CD14-positive monocyte (primary cell): Measurements from ENCODE around the gene ADAMTS4. TPM values are rescaled to one million over a fixed set of nuclear protein-coding genes. Genes with fewer than 3 reads are reported as not detected.

Experiments
- DNase-seq, 3 donors: peaks; one replicate each; pipeline ENCODE4 v3.0.0-alpha.2; 2011 to 2022
- H2AFZ ChIP-seq: 2 replicates; pipeline ENCODE4 v1.6.0; 2012; ENCODE audit warnings: mild to moderate bottlenecking, low read depth, low read length, inconsistent platforms; ENCODE audit not compliant: insufficient read depth, poor library complexity, severe bottlenecking
- H3K27ac ChIP-seq, 2 donors: 1 replicate in 1 of 2; 2 replicates in 1 of 2; pipeline ENCODE4 v1.5.1; 2012 to 2013; ENCODE audit warnings: low read length in 2 of 2, control low read depth in 1 of 2, inconsistent platforms in 1 of 2, low read depth in 1 of 2, mild to moderate bottlenecking in 1 of 2
- H3K27me3 ChIP-seq, 2 donors: one replicate each; pipeline versions ENCODE4 v1.6.0 to v1.6.1; 2011 to 2013; ENCODE audit warnings: low read length in 2 of 2; ENCODE audit not compliant: control insufficient read depth in 2 of 2, insufficient read depth in 2 of 2
- H3K36me3 ChIP-seq, 2 donors: replicated peaks in 1 of 2; 1 replicate in 1 of 2; 2 replicates in 1 of 2; pipeline versions ENCODE4 v1.5.1 to v1.6.1; 2012 to 2013; ENCODE audit warnings: low read length in 2 of 2, control low read depth in 1 of 2, inconsistent platforms in 1 of 2, mild to moderate bottlenecking in 1 of 2; ENCODE audit not compliant: insufficient read depth in 2 of 2, control insufficient read depth in 1 of 2
- H3K4me1 ChIP-seq, 2 donors: 1 replicate in 1 of 2; 2 replicates in 1 of 2; pipeline versions ENCODE4 v1.5.1 to v1.6.1; 2012 to 2013; ENCODE audit warnings: low read length in 2 of 2, control low read depth in 1 of 2, inconsistent platforms in 1 of 2, mild to moderate bottlenecking in 1 of 2, moderate library complexity in 1 of 2; ENCODE audit not compliant: insufficient read depth in 2 of 2, control insufficient read depth in 1 of 2
- H3K4me2 ChIP-seq: replicated peaks from 2 replicates; pipeline ENCODE3; 2012; ENCODE audit warnings: low read length, moderate library complexity, mild to moderate bottlenecking; ENCODE audit not compliant: poor library complexity, severe bottlenecking; ENCODE audit errors: extremely low read depth
- H3K4me3 ChIP-seq, 3 experiments: fragments of 200-600 bp in 1 of 3; sonication (generic) in 1 of 3; replicated peaks in 1 of 3; 1 replicate in 2 of 3; 2 replicates in 1 of 3; pipeline ENCODE4 v1.5.1; 2011 to 2013; ENCODE audit warnings: low read length in 3 of 3, mild to moderate bottlenecking in 3 of 3, control low read depth in 2 of 3, low read depth in 2 of 3, inconsistent platforms in 1 of 3, moderate library complexity in 1 of 3
- H3K79me2 ChIP-seq: 2 replicates; pipeline ENCODE4 v1.6.0; 2012; ENCODE audit warnings: mild to moderate bottlenecking, control low read depth, inconsistent platforms, low read length, moderate library complexity; ENCODE audit not compliant: insufficient read depth
- H3K9ac ChIP-seq: 2 replicates; pipeline ENCODE4 v1.6.0; 2017; ENCODE audit warnings: low read length, mild to moderate bottlenecking; ENCODE audit not compliant: insufficient read depth, poor library complexity, severe bottlenecking
- H3K9me3 ChIP-seq, 2 donors: replicated peaks in 1 of 2; 1 replicate in 1 of 2; 2 replicates in 1 of 2; pipeline versions ENCODE4 v1.5.1 to v1.6.1; 2012 to 2013; ENCODE audit warnings: low read length in 2 of 2, control low read depth in 1 of 2; ENCODE audit not compliant: control insufficient read depth in 1 of 2, insufficient read depth in 1 of 2
- H4K20me1 ChIP-seq: 2 replicates; pipeline ENCODE4 v1.6.0; 2012; ENCODE audit warnings: mild to moderate bottlenecking, low read length, control low read depth, moderate library complexity; ENCODE audit not compliant: insufficient read depth
- H3K27ac Mint-ChIP-seq, 7 donors: one replicate each; pipeline ENCODE4 v1.8.0; 2020; ENCODE audit warnings: mild to moderate bottlenecking in 7 of 7, mixed read lengths in 7 of 7, moderate library complexity in 6 of 7, inconsistent platforms in 2 of 7
- H3K27me3 Mint-ChIP-seq, 3 donors: one replicate each; pipeline ENCODE4 v1.8.0; 2021 to 2022; ENCODE audit warnings: low read depth in 3 of 3, mild to moderate bottlenecking in 3 of 3, mixed read lengths in 3 of 3, moderate library complexity in 3 of 3, inconsistent platforms in 1 of 3
- H3K36me3 Mint-ChIP-seq, 2 donors: one replicate each; pipeline ENCODE4 v1.8.0; 2020; ENCODE audit warnings: mixed read lengths in 2 of 2, inconsistent platforms in 1 of 2, mild to moderate bottlenecking in 1 of 2
- H3K4me1 Mint-ChIP-seq: one replicate; pipeline ENCODE4 v1.8.0; 2020; ENCODE audit warnings: mild to moderate bottlenecking, mixed read lengths
- H3K4me3 Mint-ChIP-seq, 2 donors: one replicate each; pipeline ENCODE4 v1.8.0; 2020; ENCODE audit warnings: mild to moderate bottlenecking in 2 of 2, mixed read lengths in 2 of 2, moderate library complexity in 1 of 2
- H3K9me3 Mint-ChIP-seq, 7 donors: one replicate each; pipeline ENCODE4 v1.8.0; 2020 to 2022; ENCODE audit warnings: mixed read lengths in 7 of 7, mild to moderate bottlenecking in 6 of 7, moderate library complexity in 6 of 7, inconsistent platforms in 2 of 7
- WGBS: methylation state at CpG from one replicate; pipeline ENCODE4 v1.1.5; 2013; ENCODE audit warnings: missing lambda C conversion rate; ENCODE audit not compliant: insufficient coverage; 5-methylcytosine and 5-hydroxymethylcytosine counted together
- intact Hi-C, 2 donors: fragments of 100-400 bp; cut with micrococcal nuclease; formaldehyde crosslinking; loops; one replicate each; pipeline versions ENCODE4 v1.15.0 to v1.15.1; 2023
- polyA plus RNA-seq, 3 donors: library from polyadenylated mRNA; depleted of rRNA in 1 of 3; unstranded in 2 of 3; stranded (reverse) in 1 of 3; fragments of 300-500 nt in 2 of 3; fragments of >200 nt in 1 of 3; fragmentation: Illumina TruSeq in 2 of 3; gene quantifications; 1 replicate in 2 of 3; 2 replicates in 1 of 3; pipeline ENCODE4 v1.2.3, GENCODE V29; 2012 to 2021
- TF ChIP-seq, protein P1 (sequence below): fragments of 200-600 bp; IDR thresholded peaks from one replicate; pipeline ENCODE4 v1.8.0; 2022; ENCODE audit warnings: antibody characterized with exemption, mild to moderate bottlenecking

ADAMTS4 gene
- polyA plus RNA-seq, 3 donors, result 0.01 to 0.04 TPM; not detected in 1

DNA sequence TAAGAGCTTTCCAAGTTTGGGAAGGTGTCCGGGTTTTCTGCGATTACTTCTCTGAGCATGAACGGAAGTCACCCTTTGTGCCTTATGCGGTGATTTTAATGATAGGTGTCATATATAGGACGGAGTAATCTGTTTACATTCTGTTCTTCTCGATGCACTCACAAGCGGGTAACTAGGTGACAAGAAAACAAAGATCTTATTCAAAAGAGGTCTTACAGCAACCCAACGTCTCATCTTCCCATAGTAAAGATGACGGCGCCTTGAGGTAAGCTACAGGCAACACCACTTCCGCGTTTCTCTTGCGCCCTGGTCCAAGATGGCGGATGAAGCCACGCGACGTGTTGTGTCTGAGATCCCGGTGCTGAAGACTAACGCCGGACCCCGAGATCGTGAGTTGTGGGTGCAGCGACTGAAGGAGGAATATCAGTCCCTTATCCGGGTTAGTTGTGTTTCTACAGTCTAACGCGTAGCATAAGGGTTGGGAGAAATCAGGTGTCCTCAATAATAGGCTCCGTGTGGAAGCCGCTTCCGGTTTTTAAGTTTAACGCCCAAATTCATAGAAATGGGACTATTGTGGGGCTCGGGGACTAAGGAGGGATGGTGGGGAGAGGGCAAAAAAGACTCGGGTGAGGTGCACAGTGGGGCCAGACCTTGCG lies 45.0 kb downstream of the ADAMTS4 start, which contains the start of gene UFC1:
Gene UFC1, plus strand, starts transcription at position 297 of the 656 bp plus-strand sequence. Its CDS starts 20 bp downstream, at position 317.
- Histone ChIP-seq H3K9ac (peak within 1 kb of the TSS; percentile 88), H3K4me2 (peak within 1 kb of the TSS; percentile 81), H2AFZ (peak within 1 kb of the TSS; percentile 87), H3K36me3 (peaks cover 17 to 20% of the 10 kb centered on the region in 2 donors), H3K4me1 (peaks cover 16 to 22% of the 10 kb centered on the region in 2 donors), H3K27ac (peak within 1 kb of the TSS; percentile 96 to 98), H3K79me2 (peaks cover 20% of the 10 kb centered on the region), H3K4me3 (peak within 1 kb of the TSS; percentile 80 to 98 (median 95)), H3K27me3 (no peaks in the 10 kb centered on the region), H3K9me3 (no peaks in the 10 kb centered on the region), H4K20me1 (no peaks in the 10 kb centered on the region)
- peak within 1 kb of the TSS; percentile 98 to 100 (median 100) for H3K27ac Mint-ChIP-seq
- under 1% methylated on average over 27 of the region's 33 CpGs for WGBS
- H3K27me3 Mint-ChIP-seq, result no peaks in the 10 kb centered on the region
- H3K4me3 Mint-ChIP-seq, result peak within 1 kb of the TSS; percentile 94 to 98
- TF ChIP-seq, protein P1, sequence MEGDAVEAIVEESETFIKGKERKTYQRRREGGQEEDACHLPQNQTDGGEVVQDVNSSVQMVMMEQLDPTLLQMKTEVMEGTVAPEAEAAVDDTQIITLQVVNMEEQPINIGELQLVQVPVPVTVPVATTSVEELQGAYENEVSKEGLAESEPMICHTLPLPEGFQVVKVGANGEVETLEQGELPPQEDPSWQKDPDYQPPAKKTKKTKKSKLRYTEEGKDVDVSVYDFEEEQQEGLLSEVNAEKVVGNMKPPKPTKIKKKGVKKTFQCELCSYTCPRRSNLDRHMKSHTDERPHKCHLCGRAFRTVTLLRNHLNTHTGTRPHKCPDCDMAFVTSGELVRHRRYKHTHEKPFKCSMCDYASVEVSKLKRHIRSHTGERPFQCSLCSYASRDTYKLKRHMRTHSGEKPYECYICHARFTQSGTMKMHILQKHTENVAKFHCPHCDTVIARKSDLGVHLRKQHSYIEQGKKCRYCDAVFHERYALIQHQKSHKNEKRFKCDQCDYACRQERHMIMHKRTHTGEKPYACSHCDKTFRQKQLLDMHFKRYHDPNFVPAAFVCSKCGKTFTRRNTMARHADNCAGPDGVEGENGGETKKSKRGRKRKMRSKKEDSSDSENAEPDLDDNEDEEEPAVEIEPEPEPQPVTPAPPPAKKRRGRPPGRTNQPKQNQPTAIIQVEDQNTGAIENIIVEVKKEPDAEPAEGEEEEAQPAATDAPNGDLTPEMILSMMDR, result no peak
- peak; percentile 87 to 92 (median 91) for DNase-seq
- peaks cover 10 to 24% of the 10 kb centered on the region in 2 donors for H3K36me3 Mint-ChIP-seq
- H3K4me1 Mint-ChIP-seq, result peaks cover 23% of the 10 kb centered on the region
- H3K9me3 Mint-ChIP-seq, result no peaks in the 10 kb centered on the region
- intact Hi-C loops, result loop anchor here in 1 of 2 donors (5.0 kb wide), 1 partner anchor 37 kb away; the partner anchor contains the start of genes NIT1 and PFDN2

DNA sequence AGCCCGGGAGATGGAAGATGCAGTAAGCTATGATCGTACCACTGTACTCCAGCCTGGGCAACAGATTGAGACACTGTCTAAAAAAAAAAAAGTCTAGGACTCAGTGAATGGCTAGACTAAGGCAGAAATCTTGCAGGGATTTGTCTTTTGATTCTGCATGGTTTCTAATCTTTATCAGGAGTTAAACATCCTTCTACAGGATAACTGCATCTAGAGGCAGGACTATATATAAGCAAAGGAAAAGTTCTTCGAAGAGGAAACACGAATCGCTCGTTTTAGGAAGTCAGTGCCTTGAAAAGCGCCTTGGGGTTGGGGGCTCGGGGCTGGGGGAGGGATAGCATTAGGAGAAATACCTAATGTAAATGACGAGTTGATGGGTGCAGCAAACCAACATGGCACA lies 45.7 kb downstream of the ADAMTS4 start:
- Mint-ChIP-seq H3K4me1 (peaks cover 19% of the 10 kb centered on the region), H3K27me3 (no peaks in the 10 kb centered on the region), H3K36me3 (peaks cover 10 to 21% of the 10 kb centered on the region in 2 donors), H3K27ac (peak overlapping the region; percentile 48 to 100 (median 99)), H3K4me3 (peak overlapping the region; percentile 94 to 98), H3K9me3 (no peaks in the 10 kb centered on the region)
- Histone ChIP-seq H3K9me3 (no peaks in the 10 kb centered on the region), H3K4me3 (peak overlapping the region; percentile 80 to 98 (median 95)), H3K79me2 (peaks cover 20% of the 10 kb centered on the region), H3K36me3 (peaks cover 13 to 15% of the 10 kb centered on the region in 2 donors), H3K9ac (peak overlapping the region; percentile 88), H4K20me1 (no peaks in the 10 kb centered on the region), H2AFZ (peak overlapping the region; percentile 87), H3K4me1 (peaks cover 14 to 16% of the 10 kb centered on the region in 2 donors), H3K27me3 (no peaks in the 10 kb centered on the region), H3K4me2 (peak overlapping the region; percentile 81), H3K27ac (peak overlapping the region in 1 of 2 donors; percentile 96)
- no peak for DNase-seq
- no CpG with 5 or more reads among the region's 9 CpGs for WGBS
- TF ChIP-seq, protein P1, result no peak
- intact Hi-C loops, result loop anchor here in 1 of 2 donors (5.0 kb wide), 1 partner anchor 36 kb away; the partner anchor contains the start of genes NIT1 and PFDN2
